ENCODE results near the gene SERGEF.

Gene SERGEF

DNA sequence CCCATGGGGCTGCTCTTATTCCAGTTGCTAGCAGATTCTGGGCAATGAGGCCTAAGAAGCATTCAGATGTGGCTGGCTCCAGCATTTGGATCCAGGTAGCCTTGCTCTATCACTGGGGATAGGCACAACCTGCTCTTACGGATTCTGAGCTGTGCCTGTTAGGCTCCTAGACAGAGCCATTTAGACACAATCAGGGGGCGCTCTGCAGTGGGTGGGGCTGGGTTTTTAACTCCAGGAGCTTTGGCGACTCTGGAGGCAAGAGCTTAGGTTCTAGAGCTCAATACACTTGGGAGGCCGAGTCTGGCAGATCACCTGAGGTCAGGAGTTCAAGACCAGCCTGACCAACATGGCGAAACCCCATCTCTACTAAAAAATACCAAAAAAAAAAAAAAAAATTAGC is 246.3 kb downstream of the SERGEF start:
- DNase-seq, result no peak

GRCh38 chr11:17766073-17766359 is 246.8 kb downstream of the SERGEF start:
- no peak for DNase-seq

DNA sequence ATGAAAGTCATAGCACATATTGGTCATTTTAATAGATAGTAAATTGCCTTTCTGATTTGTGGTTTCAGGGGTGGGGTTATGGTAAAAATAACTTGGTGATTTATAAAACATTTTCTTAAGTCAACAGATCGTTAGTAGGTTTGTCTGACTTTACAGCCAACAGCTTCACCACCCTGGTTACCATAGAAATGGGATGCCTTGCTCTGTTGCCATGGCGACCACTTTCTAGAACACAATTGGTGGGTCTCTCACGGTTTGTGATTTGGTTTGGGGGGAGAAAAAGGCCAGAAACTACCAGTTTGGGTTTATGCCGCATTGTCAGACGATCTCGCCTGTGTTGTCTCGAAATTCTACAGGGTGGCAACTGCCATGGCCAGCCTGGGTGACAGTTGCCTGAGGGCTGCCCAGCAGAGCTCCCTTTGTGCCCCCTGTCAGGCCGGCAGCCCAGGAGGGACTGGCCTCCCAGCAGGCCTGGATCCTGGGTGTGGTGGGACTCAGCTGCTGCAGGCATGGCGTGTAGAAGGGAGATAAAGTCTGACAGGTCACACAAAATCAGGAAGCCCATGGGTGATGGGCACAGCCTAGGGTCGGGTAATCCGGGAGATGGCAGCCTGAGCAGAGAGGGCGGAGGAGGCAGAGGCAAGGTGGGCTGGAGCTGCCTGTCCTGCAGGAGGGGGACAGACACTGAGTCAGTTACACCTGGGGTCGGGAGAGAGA is 247.3 kb downstream of the SERGEF start:
- DNase-seq, result no peak

DNA sequence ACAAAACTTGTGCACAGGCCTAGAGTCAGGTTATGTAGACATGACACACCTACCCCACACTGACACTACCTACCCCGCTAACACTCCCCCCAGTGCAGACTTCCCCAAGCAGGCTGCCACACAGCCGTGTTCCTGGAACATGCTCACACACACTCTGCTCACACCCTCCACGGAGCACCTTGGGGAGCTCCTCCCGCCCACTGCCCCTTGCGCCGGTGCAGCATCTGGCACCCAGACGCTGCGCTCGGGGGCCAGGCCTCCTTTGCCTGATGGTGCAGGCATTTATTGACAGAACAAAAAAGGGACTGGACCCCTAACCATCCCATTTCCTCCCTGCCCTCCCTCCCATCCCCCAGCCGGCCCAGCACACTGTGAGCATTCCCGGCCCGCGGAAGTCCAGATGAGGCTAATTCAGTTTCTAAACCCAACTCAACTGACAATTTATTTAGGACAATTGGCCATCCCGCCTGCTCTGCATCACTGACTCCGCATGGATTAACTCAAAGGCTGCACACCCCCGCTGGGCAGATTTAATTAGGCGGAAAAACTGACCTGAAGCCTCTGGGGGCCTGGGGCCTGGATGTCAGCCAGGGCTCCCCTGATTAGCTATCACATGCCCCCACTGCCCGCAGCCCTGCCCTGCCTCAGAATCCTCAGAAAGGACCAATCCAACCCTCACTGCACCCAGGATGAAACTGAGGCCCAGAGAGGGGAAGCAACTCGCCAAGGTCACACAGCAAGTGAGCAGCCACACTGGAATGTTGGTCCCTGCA is 248.2 kb downstream of the SERGEF start:
- no peak for DNase-seq

- no peak for DNase-seq
Observed at GRCh38 chr11:17763703-17764102, 249.1 kb downstream of the SERGEF start.

DNA sequence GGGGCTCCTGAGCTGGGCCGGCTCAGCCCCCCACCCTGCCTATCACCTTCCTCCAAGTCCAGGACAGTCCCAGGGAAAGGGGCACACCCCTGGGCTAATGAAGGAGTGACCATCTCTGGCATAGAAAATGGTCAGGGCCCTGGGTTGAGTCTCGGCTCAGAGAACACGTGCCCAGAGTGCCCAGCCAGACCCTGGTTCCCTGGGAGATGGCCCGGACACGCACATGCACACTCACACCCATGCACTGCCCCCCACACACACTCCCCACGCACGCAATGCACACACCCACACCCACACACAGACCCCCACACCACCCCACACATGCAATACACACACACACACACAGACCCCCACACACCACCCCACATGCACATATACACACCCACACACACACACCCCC is 249.6 kb downstream of the SERGEF start:
- no peak for DNase-seq

DNA sequence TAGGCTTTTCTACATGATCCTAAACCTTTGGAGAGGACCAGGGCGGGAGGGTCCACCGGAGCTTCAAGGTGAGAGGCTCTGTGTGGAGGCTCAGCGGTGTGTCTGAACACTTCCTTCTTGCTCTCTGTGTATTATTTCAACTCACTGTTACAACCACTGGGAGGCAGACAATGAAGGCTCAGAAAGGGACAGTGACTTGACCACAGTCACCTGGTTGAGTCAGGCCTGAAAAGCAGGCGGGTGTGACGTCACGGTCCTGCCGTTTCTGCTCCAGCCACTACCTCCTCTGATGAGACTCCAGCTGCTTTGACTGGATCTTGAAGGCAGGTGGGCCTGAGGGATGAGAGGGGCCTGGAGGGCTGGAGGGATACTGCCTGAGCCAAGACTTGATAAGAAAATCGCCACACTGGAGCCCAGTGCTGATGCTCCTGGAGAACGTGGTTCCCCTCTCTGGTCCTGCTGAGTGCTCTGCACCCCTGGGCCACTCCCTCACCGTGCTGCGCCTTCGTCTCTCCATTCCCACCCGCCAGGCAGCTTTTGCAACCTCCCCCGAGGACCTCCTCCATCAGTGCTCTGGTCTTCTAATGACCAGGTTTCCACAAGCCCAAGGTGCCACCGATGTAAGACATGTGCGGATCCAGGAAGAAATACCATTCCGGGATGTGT is 250.4 kb downstream of the SERGEF start:
- DNase-seq, result no peak

GRCh38 chr11:17760102-17761029 is 252.5 kb downstream of the SERGEF start:
- DNase-seq, result peak; percentile 54

DNA sequence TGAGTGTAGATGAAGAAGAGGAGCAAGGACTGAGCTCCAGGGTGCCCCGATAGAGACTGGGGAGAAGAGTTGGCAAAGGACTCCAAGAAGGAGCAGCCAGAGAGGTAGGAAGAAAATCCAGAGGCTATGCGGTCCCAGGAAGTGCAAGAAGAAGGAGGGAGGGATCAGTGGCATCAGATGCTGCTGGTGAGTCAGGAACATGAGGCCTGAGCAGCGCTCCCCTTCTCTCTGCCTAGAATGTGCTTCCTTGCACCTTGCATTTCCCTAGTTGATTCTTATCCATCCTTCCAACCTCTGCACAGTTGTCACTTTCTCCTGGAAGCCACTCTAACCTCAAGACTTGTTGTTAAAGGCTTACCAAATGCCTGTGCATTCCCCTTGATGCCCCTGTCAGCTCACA is 257.0 kb downstream of the SERGEF start:
- DNase-seq, result no peak

DNA sequence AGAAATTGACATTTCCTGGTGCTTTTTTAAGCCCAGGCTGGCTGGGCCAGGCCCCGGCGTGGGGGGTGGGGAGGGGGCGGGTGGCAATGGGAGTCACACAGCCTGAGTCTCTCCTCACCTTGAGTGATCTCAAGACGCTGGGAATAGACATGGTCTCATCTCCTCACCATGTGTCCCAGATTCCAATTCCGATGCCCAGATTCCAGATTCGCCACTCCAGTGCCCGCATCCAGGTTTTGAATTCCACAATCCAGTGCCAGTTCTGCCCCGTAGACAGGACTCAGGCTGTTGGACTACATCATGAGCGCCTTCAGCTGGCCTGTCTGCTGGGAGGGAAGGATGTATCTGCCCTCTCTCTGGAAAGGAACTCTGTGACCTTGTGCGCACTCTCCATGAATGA is 259.2 kb downstream of the SERGEF start:
- DNase-seq, result no peak

DNA sequence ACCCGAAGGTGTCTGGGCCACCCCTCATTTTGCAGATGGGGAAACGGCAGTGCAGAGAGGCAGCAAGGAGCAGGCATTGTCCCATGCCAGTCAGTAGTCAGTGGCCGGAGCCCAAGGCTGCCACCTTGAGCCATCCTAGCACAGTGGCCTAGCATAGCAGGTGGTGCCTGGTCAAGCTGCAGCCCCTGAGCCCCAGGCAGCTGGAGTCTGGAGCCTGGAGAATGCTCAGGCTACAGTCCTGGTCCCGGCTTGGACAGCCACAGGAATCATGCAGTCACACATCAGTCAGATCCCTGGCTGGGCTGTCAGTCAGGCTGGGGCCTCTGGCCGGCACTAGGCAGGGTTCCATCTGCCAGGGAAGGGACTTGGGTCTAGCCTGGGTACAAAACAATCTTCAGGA is 259.7 kb downstream of the SERGEF start:
- no peak for DNase-seq

DNA sequence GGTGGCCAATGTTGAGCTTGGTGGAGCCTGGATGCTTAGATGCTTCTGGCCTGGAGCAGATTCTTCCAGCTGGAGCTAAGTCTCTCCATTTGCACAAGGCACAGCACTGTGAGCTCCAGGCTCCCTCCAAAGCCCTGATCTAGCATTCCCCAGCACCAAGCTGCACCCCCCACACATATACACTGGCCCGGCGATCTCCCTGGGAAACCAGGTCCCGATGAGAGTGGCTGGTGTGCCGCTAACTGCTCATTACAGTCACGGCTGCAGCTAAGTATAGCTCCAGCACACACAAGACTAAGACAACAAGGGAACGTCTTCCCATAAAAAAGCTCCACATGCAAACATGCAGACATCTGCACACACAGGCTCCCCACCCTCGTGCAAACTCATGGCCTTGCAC is 260.7 kb downstream of the SERGEF start:
- no peak for DNase-seq

GRCh38 chr11:17751558-17751957 is 261.3 kb downstream of the SERGEF start:
- no peak for DNase-seq

- no peak for DNase-seq
Observed at GRCh38 chr11:17750801-17751165, 262.1 kb downstream of the SERGEF start.

DNA sequence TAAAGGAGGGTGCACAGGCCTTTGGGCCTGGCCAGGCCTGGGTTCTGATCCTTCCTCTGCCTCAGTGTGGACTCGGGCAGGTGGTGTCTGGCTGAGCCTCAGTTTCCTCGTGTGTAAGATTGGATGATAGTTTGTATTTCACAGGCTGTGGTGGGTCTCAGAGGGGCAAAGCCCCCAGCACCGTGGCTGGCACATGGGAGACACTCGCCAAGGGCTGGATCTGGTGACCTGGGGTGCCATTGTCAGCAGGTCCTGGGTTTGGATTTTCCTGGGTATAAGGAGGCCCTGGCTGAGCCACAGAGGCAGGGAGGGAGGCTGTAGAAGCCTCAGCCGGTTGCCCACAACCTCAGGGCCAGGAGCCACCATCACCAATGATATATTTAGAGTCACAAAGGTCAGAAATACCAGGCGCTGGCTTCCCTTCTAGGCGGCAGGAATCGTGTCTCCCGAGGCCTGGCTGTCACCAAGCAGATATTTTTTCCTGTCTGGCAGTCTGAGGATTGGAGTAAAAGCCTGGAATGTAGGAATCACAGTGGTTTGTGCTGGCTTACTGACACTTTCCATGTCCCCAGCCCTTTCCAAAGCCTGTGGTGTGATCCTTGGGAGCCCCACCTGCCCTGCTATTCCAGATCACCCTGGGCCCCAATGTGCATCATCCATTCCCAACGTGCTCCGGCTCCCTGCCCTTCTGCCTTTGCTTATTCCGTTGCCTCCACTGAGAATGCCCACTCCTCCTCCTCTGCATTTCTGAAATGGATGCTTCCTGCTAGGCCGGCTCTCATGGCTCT is 262.6 kb downstream of the SERGEF start:
- DNase-seq, result no peak

DNA sequence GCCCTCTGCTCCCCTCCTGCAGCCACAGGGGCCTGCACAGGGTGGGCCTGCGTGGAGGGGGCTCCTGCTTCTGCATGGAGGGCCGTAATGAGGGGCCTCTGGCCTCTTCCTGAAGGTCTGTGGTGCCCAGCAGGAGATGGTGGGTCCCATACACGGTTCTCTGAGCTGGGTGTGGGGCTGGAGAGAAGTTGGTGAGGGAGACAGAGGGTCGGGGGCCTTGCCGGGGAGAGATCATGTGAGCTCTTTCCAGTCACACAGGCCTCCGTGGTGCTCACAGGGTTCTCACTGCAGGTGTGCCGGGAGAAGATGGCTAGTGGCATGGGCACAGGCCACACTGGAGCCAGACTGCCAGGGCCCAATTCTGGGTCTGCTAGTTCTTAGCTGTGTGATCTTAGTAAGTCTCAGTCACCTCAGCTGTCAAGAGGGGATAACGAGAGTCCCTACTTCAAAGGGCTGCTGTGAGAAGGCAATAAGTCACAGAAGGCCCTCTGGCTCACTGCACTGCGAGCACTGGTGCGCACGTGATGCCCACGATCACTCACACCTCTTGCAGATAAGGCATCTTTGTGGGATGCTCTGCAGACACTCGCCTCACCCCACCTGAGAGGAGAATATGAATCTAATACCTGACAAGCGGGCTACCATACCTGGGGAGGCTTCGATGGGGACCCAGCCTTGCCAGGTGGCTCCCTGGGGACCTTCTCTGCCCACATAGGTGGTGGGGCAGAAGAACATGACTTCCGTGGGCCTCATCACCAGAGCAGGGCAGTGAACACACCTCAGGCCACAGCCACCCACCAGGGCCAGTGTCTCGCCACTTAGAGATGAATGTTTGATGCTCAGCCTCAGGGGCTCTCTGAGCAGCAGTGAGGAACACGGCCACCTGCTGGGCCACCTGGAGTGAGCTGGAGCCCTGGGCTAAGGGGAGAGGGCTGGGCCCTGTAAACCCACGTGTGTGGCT is 263.8 kb downstream of the SERGEF start:
- DNase-seq, result no peak

DNA sequence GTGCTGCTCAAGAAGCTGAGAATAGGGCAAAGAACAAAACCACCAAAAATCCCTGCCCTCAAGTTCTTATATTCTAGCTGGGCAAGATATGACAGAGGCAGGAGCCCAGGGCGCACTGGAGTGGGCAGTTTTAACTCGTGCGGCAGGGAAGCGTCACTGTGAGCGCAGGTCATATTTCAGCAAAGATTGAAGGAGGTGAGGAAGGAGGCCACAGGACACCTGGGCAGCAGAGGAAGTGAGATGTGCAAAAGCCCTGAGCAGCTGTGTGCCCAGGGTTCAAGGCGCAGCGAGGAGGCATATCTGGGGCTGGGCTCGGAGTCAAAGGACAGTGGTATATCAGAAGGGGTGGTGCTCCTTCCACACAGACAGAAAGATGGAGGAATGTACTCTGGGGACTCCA is 264.8 kb downstream of the SERGEF start:
- no peak for DNase-seq

GRCh38 chr11:17747131-17747955 is 265.5 kb downstream of the SERGEF start:
- DNase-seq, result no peak

- DNase-seq, result no peak
Observed at GRCh38 chr11:17746096-17746495, 266.8 kb downstream of the SERGEF start.

Data from NCI-H510A treated with DMSO at 0.1 percent for 48 hours (cell line).